Small intestine (tissue), 7 donors: ENCODE measurements around the gene ANKRD24. TPM values are rescaled to one million over a fixed set of nuclear protein-coding genes. Genes with fewer than 3 reads are reported as not detected.

ENCODE experiments used
- DNase-seq, 2 donors: peaks; one replicate each; pipeline versions ENCODE4 v3.0.0 to v3.0.0-alpha.2; 2013
- FAIRE-seq: peaks from 2 replicates; lab custom pipeline; 2012; peaks lifted over from hg19 to GRCh38; lab: Jason Lieb, UNC
- H3K27ac ChIP-seq, 3 donors: one replicate each; pipeline ENCODE4 v1.5.1; 2013; ENCODE audit warnings: low read length in 2 of 3, mild to moderate bottlenecking in 2 of 3, control low read depth in 1 of 3, inconsistent platforms in 1 of 3, low read depth in 1 of 3, moderate library complexity in 1 of 3
- H3K27me3 ChIP-seq, 3 donors: one replicate each; pipeline ENCODE4 v1.6.1; 2013; ENCODE audit warnings: low read length in 3 of 3, inconsistent platforms in 1 of 3; ENCODE audit not compliant: control insufficient read depth in 3 of 3, insufficient read depth in 3 of 3
- H3K36me3 ChIP-seq, 3 donors: one replicate each; pipeline ENCODE4 v1.6.1; 2013; ENCODE audit warnings: low read length in 3 of 3, inconsistent platforms in 1 of 3, low read depth in 1 of 3, mild to moderate bottlenecking in 1 of 3, moderate library complexity in 1 of 3; ENCODE audit not compliant: control insufficient read depth in 3 of 3, insufficient read depth in 2 of 3
- H3K4me1 ChIP-seq, 3 donors: one replicate each; pipeline ENCODE4 v1.6.1; 2013; ENCODE audit warnings: low read length in 2 of 3, inconsistent platforms in 1 of 3, low read depth in 1 of 3, mild to moderate bottlenecking in 1 of 3, moderate library complexity in 1 of 3; ENCODE audit not compliant: control insufficient read depth in 3 of 3, insufficient read depth in 2 of 3
- H3K4me3 ChIP-seq, 3 donors: one replicate each; pipeline ENCODE4 v1.5.1; 2013; ENCODE audit warnings: low read length in 3 of 3, control low read depth in 1 of 3, inconsistent platforms in 1 of 3, low read depth in 1 of 3, mild to moderate bottlenecking in 1 of 3, moderate library complexity in 1 of 3
- H3K9me3 ChIP-seq, 2 donors: one replicate each; pipeline ENCODE4 v1.6.1; 2013; ENCODE audit warnings: low read depth in 1 of 2, low read length in 1 of 2; ENCODE audit not compliant: control insufficient read depth in 2 of 2, insufficient read depth in 1 of 2
- WGBS, 3 donors: extraction: QIAGEN DNeasy Blood & Tissue Kit; methylation state at CpG; one replicate each; pipeline ENCODE4 v1.1.7; 2013; 5-methylcytosine and 5-hydroxymethylcytosine counted together
- polyA plus RNA-seq, 4 donors: library from polyadenylated mRNA; stranded (reverse) in 3 of 4; unstranded in 1 of 4; fragments of 200-250 nt in 3 of 4; fragments of 120-200 nt in 1 of 4; gene quantifications; one replicate each; pipeline versions ENCODE4 v1.2.1 to v1.2.3, GENCODE V29; 2013
- donor health status: healthy with polysubstance abuse.
- donor health status: control.
- donor health status: control.
- donor health status: Bipolar disorder and iron deficiency.
- donor health status: healthy.

The ANKRD24 gene
- polyA plus RNA-seq, 4 donors: 1.6 to 3.1 (median 2.3) TPM

- Histone ChIP-seq H3K27me3 (no peaks in the 10 kb centered on the region), H3K27ac (no peak overlapping the region), H3K4me1 (peaks cover 0 to 9% (median 0%) of the 10 kb centered on the region in 3 donors), H3K4me3 (no peak overlapping the region), H3K9me3 (no peaks in the 10 kb centered on the region), H3K36me3 (peaks cover 0 to 90% (median 10%) of the 10 kb centered on the region in 3 donors)
- no peak for DNase-seq
- FAIRE-seq: no peak
- 81 to 91% (median 82%) methylated on average over 7 of the region's 7 CpGs for WGBS, 3 donors
Measured at GRCh38 chr19:4161415-4162077, 20.9 kb upstream of the ANKRD24 start.

GRCh38 chr19:4164262-4164661 lies 18.2 kb upstream of the ANKRD24 start:
- Histone ChIP-seq H3K4me1 (no peaks in the 10 kb centered on the region), H3K4me3 (no peak overlapping the region), H3K27ac (no peak overlapping the region), H3K27me3 (no peaks in the 10 kb centered on the region), H3K9me3 (no peaks in the 10 kb centered on the region), H3K36me3 (peaks cover 0 to 84% (median 13%) of the 10 kb centered on the region in 3 donors)
- WGBS, 3 donors: 73 to 77% (median 76%) methylated on average over 11 of the region's 11 CpGs
- DNase-seq (no peak), FAIRE-seq (no peak)

- H3K9me3 ChIP-seq: no peaks in the 10 kb centered on the region
- peaks cover 0 to 17% (median 0%) of the 10 kb centered on the region in 3 donors for H3K4me1 ChIP-seq
- H3K4me3 ChIP-seq: no peak overlapping the region
- H3K36me3 ChIP-seq: peaks cover 0 to 77% (median 13%) of the 10 kb centered on the region in 3 donors
- H3K27ac ChIP-seq: no peak overlapping the region
- FAIRE-seq (no peak), DNase-seq (no peak)
- WGBS, 3 donors: 69 to 80% (median 78%) methylated on average over 22 of the region's 22 CpGs
- H3K27me3 ChIP-seq: no peaks in the 10 kb centered on the region
Measured at GRCh38 chr19:4171676-4172075, 10.8 kb upstream of the ANKRD24 start.

GRCh38 chr19:4172861-4173473 lies 9.5 kb upstream of the ANKRD24 start:
- DNase-seq: peak; percentile 67 to 88
- 3 to 9% (median 5%) methylated on average over 42 to 45 of the region's 45 CpGs for WGBS, 3 donors
- Histone ChIP-seq H3K4me3 (no peak overlapping the region), H3K27ac (peak overlapping the region in 1 of 3 donors; percentile 17), H3K27me3 (no peaks in the 10 kb centered on the region), H3K36me3 (peaks cover 2 to 76% (median 9%) of the 10 kb centered on the region in 3 donors), H3K9me3 (no peaks in the 10 kb centered on the region), H3K4me1 (peaks cover 0 to 17% (median 0%) of the 10 kb centered on the region in 3 donors)
- FAIRE-seq: no peak

GRCh38 chr19:4173479-4174212 lies 8.8 kb upstream of the ANKRD24 start:
- Histone ChIP-seq H3K4me3 (no peak overlapping the region), H3K27ac (peak overlapping the region in 2 of 3 donors; percentile 17 to 53), H3K27me3 (no peaks in the 10 kb centered on the region), H3K9me3 (no peaks in the 10 kb centered on the region), H3K4me1 (peaks cover 0 to 17% (median 0%) of the 10 kb centered on the region in 3 donors), H3K36me3 (peaks cover 2 to 75% (median 6%) of the 10 kb centered on the region in 3 donors)
- 35 to 40% (median 35%) methylated on average over 10 to 11 of the region's 11 CpGs for WGBS, 3 donors
- DNase-seq (peak in 1 of 2 donors; percentile 37), FAIRE-seq (no peak)

- peak in 1 of 2 donors; percentile 41 for DNase-seq
- peaks cover 0 to 17% (median 0%) of the 10 kb centered on the region in 3 donors for H3K4me1 ChIP-seq
- H3K36me3 ChIP-seq: peaks cover 6 to 75% (median 6%) of the 10 kb centered on the region in 3 donors
- H3K27ac ChIP-seq: peak overlapping the region in 1 of 3 donors; percentile 53
- H3K9me3 ChIP-seq: no peaks in the 10 kb centered on the region
- no peak for FAIRE-seq
- WGBS, 3 donors: 73 to 81% (median 80%) methylated on average over 15 to 21 of the region's 21 CpGs
- H3K27me3 ChIP-seq: no peaks in the 10 kb centered on the region
- H3K4me3 ChIP-seq: no peak overlapping the region
Measured at GRCh38 chr19:4174213-4174894, 8.1 kb upstream of the ANKRD24 start.

- H3K9me3 ChIP-seq: no peaks in the 10 kb centered on the region
- no peaks in the 10 kb centered on the region for H3K27me3 ChIP-seq
- DNase-seq (no peak), FAIRE-seq (no peak)
- 84 to 90% (median 88%) methylated on average over 31 to 41 of the region's 41 CpGs for WGBS, 3 donors
- H3K4me3 ChIP-seq: no peak overlapping the region
- peaks cover 0 to 17% (median 0%) of the 10 kb centered on the region in 3 donors for H3K4me1 ChIP-seq
- H3K27ac ChIP-seq: no peak overlapping the region
- H3K36me3 ChIP-seq: peaks cover 4 to 75% (median 6%) of the 10 kb centered on the region in 3 donors
Measured at GRCh38 chr19:4174895-4175668, 7.4 kb upstream of the ANKRD24 start.
